Measurements from ENCODE around the gene CHRNE. TPM values are rescaled to one million over a fixed set of nuclear protein-coding genes. Genes with fewer than 3 reads are reported as not detected.

The CHRNE gene
- total RNA-seq, 2 experiments from 2014 or later: 0.42 to 0.47 TPM

- Mint-ChIP-seq H3K4me1 (peaks cover 47% of the 10 kb centered on the region), H3K36me3 (peaks cover 77% of the 10 kb centered on the region), H3K27me3 (peaks cover 20% of the 10 kb centered on the region), H3K9me3 (no peaks in the 10 kb centered on the region), H3K4me3 (peak overlapping the region; percentile 94), H3K27ac (peak overlapping the region; percentile 99)
- DNase-seq: peak; percentile 53
Measured at GRCh38 chr17:4944554-4945175, 41.8 kb upstream of the CHRNE start.

- peaks cover 20% of the 10 kb centered on the region for H3K27me3 Mint-ChIP-seq
- no peaks in the 10 kb centered on the region for H3K9me3 Mint-ChIP-seq
- peaks cover 77% of the 10 kb centered on the region for H3K36me3 Mint-ChIP-seq
- H3K4me1 Mint-ChIP-seq: peaks cover 47% of the 10 kb centered on the region
- peak overlapping the region; percentile 99 for H3K27ac Mint-ChIP-seq
- peak; percentile 54 for DNase-seq
- peak overlapping the region; percentile 94 for H3K4me3 Mint-ChIP-seq
Measured at GRCh38 chr17:4944163-4944553, 41.3 kb upstream of the CHRNE start.

DNA sequence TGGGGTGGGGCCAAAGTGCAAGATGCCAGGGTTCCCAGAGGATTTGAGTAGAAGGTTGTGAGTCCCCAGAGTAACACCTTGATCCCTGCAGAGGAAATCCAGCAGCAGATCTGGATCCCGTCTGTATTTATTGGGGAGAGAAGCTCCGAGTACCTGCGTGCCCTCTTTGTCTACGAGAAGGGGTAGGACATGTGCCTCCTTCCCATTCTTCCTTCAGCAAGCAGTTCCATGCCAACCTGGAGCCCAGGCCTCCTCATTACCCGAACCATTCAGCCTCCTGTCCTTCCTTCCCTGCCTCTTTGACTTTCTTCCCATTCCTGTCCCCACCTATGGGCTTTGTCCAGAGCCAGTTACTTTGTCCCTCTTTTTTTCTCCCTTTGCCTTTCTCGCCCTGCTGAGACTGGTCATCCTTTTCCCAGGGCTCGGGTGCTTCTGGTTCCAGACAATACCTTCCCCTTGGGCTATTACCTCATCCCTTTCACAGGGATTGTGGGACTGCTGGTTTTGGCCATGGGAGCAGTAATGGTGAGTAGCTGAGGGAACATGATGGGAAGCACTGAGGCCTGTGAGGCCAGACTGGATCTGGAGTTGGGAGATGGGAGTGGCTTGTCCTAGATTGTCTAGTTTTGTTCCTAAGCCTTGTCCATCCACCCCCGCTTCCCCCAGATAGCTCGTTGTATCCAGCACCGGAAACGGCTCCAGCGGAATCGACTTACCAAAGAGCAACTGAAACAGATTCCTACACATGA, 40.0 kb upstream of the CHRNE start:
- Mint-ChIP-seq H3K36me3 (peaks cover 85% of the 10 kb centered on the region), H3K4me3 (peak overlapping the region; percentile 94)

GRCh38 chr17:4941319-4941610, 38.4 kb upstream of the CHRNE start:
- no peaks in the 10 kb centered on the region for H3K9me3 Mint-ChIP-seq
- H3K36me3 Mint-ChIP-seq: peaks cover 72% of the 10 kb centered on the region
- peaks cover 17% of the 10 kb centered on the region for H3K27me3 Mint-ChIP-seq
- peak overlapping the region; percentile 97 for H3K4me3 Mint-ChIP-seq
- no peak for DNase-seq
- peaks cover 56% of the 10 kb centered on the region for H3K4me1 Mint-ChIP-seq
- peak overlapping the region; percentile 99 for H3K27ac Mint-ChIP-seq

More for the DNA sequence above, 40.0 kb upstream of the CHRNE start:
- H3K4me1 Mint-ChIP-seq: peaks cover 56% of the 10 kb centered on the region
- H3K9me3 Mint-ChIP-seq: no peaks in the 10 kb centered on the region
- H3K27me3 Mint-ChIP-seq: peaks cover 20% of the 10 kb centered on the region
- H3K27ac Mint-ChIP-seq: peak overlapping the region; percentile 99
- DNase-seq: no peak

GRCh38 chr17:4940555-4941318, 37.8 kb upstream of the CHRNE start:
- peaks cover 57% of the 10 kb centered on the region for H3K4me1 Mint-ChIP-seq
- H3K27ac Mint-ChIP-seq: peak overlapping the region; percentile 99
- H3K36me3 Mint-ChIP-seq: peaks cover 67% of the 10 kb centered on the region
- H3K9me3 Mint-ChIP-seq: no peaks in the 10 kb centered on the region
- H3K27me3 Mint-ChIP-seq: peaks cover 16% of the 10 kb centered on the region
- H3K4me3 Mint-ChIP-seq: peak overlapping the region; percentile 97
- DNase-seq: peak; percentile 61

DNA sequence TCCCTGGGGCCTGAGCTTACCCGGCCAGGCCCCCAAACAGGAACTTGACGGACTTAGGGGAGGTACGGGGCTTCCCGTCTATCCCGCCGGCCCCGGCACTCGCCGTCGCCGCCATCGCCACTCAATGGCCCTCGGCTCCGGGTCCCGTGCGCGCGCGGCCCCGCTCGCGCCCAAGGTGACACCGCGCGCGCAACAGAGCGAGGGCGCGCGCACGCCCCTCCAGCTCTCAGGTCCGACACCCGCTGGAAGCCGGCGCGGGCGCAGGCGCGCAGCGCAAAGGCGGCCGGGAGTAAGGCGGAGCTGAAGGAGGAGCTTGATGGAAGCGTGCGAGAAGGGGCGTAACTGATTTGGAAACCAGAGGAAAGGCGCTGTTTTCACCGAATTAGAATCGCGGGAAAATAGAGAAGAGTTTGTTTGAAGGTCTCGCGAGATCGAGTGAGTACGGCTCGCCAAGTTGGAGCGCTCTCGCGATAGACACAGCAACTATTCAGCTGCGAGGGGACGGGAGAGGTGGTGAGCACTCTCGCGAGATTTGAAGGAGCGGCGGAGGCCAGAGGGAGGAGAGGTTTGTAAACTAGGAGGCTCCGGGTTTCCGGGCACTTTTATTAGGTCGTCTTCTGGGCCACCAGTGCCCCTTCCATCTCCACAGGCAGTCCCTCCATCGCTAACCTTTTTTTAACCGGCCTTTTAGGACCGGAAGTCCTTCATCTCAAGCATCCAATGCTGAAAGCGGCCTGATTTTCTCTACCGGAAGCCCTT, 37.1 kb upstream of the CHRNE start, which contains the start of the genes RNF167 and SLC25A11:
TSS of gene RNF167 (plus strand) at position 473 of the 759 bp plus-strand sequence. CDS start 642 bp downstream, outside the sequence.
TSS of gene SLC25A11 (minus strand) at position 251 of the 759 bp plus-strand sequence. CDS start at position 115, 136 bp downstream.
- no peaks in the 10 kb centered on the region for H3K9me3 Mint-ChIP-seq
- DNase-seq: peak; percentile 98
- H3K36me3 Mint-ChIP-seq: peaks cover 59% of the 10 kb centered on the region
- peak within 1 kb of the TSS; percentile 97 for H3K4me3 Mint-ChIP-seq
- peaks cover 50% of the 10 kb centered on the region for H3K4me1 Mint-ChIP-seq
- H3K27ac Mint-ChIP-seq: peak within 1 kb of the TSS; percentile 99
- H3K27me3 Mint-ChIP-seq: peaks cover 9% of the 10 kb centered on the region

GRCh38 chr17:4939546-4939795, 36.6 kb upstream of the CHRNE start:
- Mint-ChIP-seq H3K4me3 (peak overlapping the region; percentile 97), H3K9me3 (no peaks in the 10 kb centered on the region), H3K27ac (peak overlapping the region; percentile 99), H3K4me1 (peaks cover 47% of the 10 kb centered on the region), H3K27me3 (peaks cover 4% of the 10 kb centered on the region), H3K36me3 (peaks cover 56% of the 10 kb centered on the region)
- DNase-seq: no peak

DNA sequence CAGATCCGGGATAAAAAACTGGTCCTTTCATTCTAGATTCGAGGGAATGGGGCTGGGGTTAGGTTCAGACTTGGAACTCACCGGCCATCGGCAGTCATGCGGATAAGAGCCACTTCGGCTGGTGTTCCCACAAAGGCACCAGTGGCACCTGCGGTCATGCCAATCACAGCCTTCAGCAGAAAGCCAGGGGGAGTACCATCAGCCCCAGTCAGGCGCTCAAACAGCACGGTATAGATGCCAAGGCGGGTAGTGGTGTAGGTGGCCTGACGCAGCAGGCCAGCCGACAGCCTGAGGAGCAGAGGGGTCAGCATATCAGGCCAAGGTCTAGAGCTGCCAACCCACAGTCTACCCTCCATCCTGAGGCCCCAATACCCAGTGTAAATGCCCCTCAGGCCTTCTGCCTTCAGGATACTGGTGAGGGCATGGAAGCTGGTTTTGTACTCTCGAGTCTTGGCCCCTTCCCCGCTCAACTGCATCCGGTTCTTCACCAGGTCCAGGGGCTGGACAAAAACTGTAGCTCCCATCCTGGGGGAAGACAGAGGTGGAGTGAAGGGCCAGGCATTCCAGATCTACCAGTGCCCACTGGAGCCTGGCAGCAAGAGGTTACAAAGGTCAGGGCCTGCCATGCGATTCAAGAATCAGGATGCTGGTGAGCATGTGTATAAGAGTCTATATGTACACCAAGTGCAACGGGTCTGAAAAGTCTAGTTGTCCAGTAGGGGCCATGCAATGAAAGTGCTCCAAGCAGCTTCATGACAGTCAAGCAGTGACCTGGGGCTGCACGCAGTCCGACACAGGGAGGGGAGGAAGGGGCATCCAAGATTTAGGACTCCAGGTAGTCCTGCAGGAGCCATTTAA, 36.0 kb upstream of the CHRNE start:
- H3K27me3 Mint-ChIP-seq: peaks cover 3% of the 10 kb centered on the region
- peak overlapping the region; percentile 97 for H3K4me3 Mint-ChIP-seq
- no peaks in the 10 kb centered on the region for H3K9me3 Mint-ChIP-seq
- no peak for DNase-seq
- H3K36me3 Mint-ChIP-seq: peaks cover 51% of the 10 kb centered on the region
- H3K27ac Mint-ChIP-seq: peak overlapping the region; percentile 99
- peaks cover 47% of the 10 kb centered on the region for H3K4me1 Mint-ChIP-seq

- Mint-ChIP-seq H3K36me3 (peaks cover 48% of the 10 kb centered on the region), H3K27me3 (peaks cover 6% of the 10 kb centered on the region), H3K4me3 (peak overlapping the region; percentile 97), H3K4me1 (peaks cover 43% of the 10 kb centered on the region), H3K9me3 (no peaks in the 10 kb centered on the region), H3K27ac (peak overlapping the region; percentile 66)
- no peak for DNase-seq
Measured at GRCh38 chr17:4938069-4938491, 35.2 kb upstream of the CHRNE start.

GRCh38 chr17:4937553-4937952, 34.7 kb upstream of the CHRNE start:
- Mint-ChIP-seq H3K27me3 (peaks cover 10% of the 10 kb centered on the region), H3K9me3 (no peaks in the 10 kb centered on the region), H3K27ac (no peak overlapping the region), H3K4me3 (no peak overlapping the region), H3K36me3 (peaks cover 44% of the 10 kb centered on the region), H3K4me1 (peaks cover 38% of the 10 kb centered on the region)
- DNase-seq: no peak

DNA sequence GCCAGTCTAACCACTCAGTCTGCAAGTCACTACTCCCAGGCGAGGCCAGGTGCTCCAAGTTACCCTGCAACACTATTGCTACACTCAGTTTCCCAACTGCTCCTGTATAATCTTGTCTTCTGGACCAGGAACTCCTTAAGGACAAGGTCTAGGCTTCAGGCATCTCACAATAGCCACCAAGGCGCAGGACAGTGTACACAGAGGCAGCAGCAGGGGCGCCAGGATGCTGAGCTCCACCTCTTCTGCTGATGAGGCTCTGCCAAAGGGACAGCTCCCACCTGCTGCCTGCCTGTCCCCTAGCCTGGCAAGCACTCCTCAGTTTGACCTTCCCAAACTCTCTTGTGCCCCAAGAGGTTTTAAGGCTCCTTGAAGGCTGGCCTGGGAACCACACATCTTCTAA, 33.5 kb upstream of the CHRNE start:
- Mint-ChIP-seq H3K4me1 (peaks cover 32% of the 10 kb centered on the region), H3K27ac (peak overlapping the region; percentile 2), H3K9me3 (no peaks in the 10 kb centered on the region), H3K4me3 (no peak overlapping the region), H3K27me3 (peaks cover 10% of the 10 kb centered on the region), H3K36me3 (peaks cover 33% of the 10 kb centered on the region)
- no peak for DNase-seq

GRCh38 chr17:4935650-4936049, 32.8 kb upstream of the CHRNE start:
- DNase-seq: no peak
- no peak overlapping the region for H3K4me3 Mint-ChIP-seq
- H3K27me3 Mint-ChIP-seq: peaks cover 10% of the 10 kb centered on the region
- peaks cover 28% of the 10 kb centered on the region for H3K36me3 Mint-ChIP-seq
- H3K9me3 Mint-ChIP-seq: no peaks in the 10 kb centered on the region
- H3K27ac Mint-ChIP-seq: no peak overlapping the region
- H3K4me1 Mint-ChIP-seq: peaks cover 32% of the 10 kb centered on the region

DNA sequence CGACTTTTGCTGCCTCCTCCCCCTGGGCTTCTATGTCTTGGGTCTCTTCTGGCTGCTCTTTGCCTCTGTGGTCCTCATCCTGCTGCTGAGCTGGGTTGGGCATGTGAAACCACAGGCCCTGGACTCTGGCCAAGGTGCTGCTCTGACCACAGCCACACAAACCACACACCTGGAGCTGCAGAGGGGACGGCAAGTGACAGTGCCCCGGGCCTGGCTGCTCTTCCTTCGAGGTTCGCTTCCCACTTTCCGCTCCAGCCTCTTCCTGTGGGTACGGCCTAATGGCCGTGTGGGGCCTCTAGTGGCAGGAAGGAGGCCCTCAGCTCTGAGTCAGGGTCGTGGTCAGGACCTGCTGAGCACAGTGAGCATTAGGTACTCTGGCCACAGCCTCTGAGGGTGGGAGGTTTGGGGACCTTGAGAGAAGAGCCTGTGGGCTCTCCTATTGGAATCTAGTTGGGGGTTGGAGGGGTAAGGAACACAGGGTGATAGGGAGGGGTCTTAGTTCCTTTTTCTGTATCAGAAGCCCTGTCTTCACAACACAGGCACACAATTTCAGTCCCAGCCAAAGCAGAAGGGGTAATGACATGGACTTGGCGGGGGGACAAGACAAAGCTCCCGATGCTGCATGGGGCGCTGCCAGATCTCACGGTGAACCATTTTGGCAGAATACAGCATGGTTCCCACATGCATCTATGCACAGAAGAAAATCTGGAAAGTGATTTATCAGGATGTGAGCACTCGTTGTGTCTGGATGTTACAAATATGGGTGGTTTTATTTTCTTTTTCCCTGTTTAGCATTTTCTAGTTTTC, 31.5 kb upstream of the CHRNE start:
- Mint-ChIP-seq H3K4me1 (peaks cover 32% of the 10 kb centered on the region), H3K4me3 (no peak overlapping the region), H3K9me3 (no peaks in the 10 kb centered on the region), H3K27me3 (peaks cover 10% of the 10 kb centered on the region), H3K36me3 (peaks cover 21% of the 10 kb centered on the region), H3K27ac (peak overlapping the region; percentile 26)
- no peak for DNase-seq

Data from activated naive CD8-positive, alpha-beta T cell treated with anti-CD3 and anti-CD28 coated beads for 36 hours (primary cell).